ENCODE measurements around the gene HPS1.
A peak's percentile ranks its signal among the peaks of the same experiment; 100 is the strongest.

The HPS1 gene

GRCh38 chr10:98463976-98464754, 17.4 kb upstream of the HPS1 start:
- DNase-seq, result no peak

GRCh38 chr10:98463016-98463415, 16.3 kb upstream of the HPS1 start:
- DNase-seq, result no peak

GRCh38 chr10:98461500-98461842, 14.7 kb upstream of the HPS1 start:
- DNase-seq, result no peak

- no peak for DNase-seq
Observed at GRCh38 chr10:98460837-98461499, 14.2 kb upstream of the HPS1 start.

- no peak for DNase-seq
Observed at GRCh38 chr10:98458809-98459784, 12.4 kb upstream of the HPS1 start.

GRCh38 chr10:98457721-98458120, 11.0 kb upstream of the HPS1 start:
- no peak for DNase-seq

GRCh38 chr10:98456686-98457482, 10.1 kb upstream of the HPS1 start:
- DNase-seq, result no peak

- no peak for DNase-seq
Observed at GRCh38 chr10:98456043-98456570, 9.4 kb upstream of the HPS1 start.

- DNase-seq, result no peak
Observed at GRCh38 chr10:98453729-98454128, 7.0 kb upstream of the HPS1 start.

GRCh38 chr10:98450618-98451017, 3.9 kb upstream of the HPS1 start:
- no peak for DNase-seq

- no peak for DNase-seq
Observed at GRCh38 chr10:98449287-98449686, 2.6 kb upstream of the HPS1 start.

- DNase-seq, result peak; percentile 59
Observed at GRCh38 chr10:98446151-98446660, 529 bp downstream of the HPS1 start.

GRCh38 chr10:98445200-98445812, 1.4 kb downstream of the HPS1 start:
- DNase-seq, result no peak

GRCh38 chr10:98444314-98445006, 2.3 kb downstream of the HPS1 start:
- no peak for DNase-seq

GRCh38 chr10:98438715-98439114, 8.0 kb downstream of the HPS1 start:
- no peak for DNase-seq

- DNase-seq, result no peak
Observed at GRCh38 chr10:98436704-98437103, 10.0 kb downstream of the HPS1 start.

GRCh38 chr10:98435178-98435577, 11.6 kb downstream of the HPS1 start:
- no peak for DNase-seq

- no peak for DNase-seq
Observed at GRCh38 chr10:98433881-98434732, 12.6 kb downstream of the HPS1 start.

- no peak for DNase-seq
Observed at GRCh38 chr10:98433371-98433770, 13.4 kb downstream of the HPS1 start.

- no peak for DNase-seq
Observed at GRCh38 chr10:98432330-98432729, 14.4 kb downstream of the HPS1 start.

Measured in right forelimb (tissue), 1 donor.